ENCODE data around the gene NELL1. TPM values are rescaled to one million over a fixed set of nuclear protein-coding genes. Genes with fewer than 3 reads are reported as not detected.

Gene NELL1
- total RNA-seq, 4 donors from 2014 or later = not detected

DNA sequence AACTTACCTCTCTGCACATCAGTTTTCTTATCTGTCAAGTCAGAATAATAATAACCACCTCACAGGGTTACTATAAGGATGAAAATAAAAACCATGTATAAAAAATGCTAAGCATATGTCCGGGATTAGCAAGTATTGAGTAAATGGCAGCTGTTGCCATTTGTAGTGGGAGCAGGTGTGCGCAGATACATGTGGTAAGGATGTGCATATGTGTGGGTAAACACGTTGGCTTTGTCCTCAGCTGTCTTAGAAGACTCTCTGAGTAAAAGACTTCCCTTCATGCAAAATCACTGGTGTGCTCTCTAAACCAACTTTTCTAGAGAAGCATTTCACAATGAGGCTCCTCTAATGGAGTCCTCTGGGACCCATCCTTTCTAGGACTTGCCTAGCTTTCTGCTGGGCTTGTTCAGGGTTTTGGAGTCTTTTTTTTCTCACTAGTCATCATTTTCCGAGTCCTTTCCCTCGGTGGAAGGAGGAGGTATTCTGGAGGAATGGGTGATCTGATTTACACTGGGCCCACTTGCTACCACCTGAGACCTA lies 62.4 kb downstream of the NELL1 start:
- intact Hi-C loops (cut with DNase I; ENCODE audit: low total_unique reads) (no loop called here), in situ Hi-C loops (cut with MboI; ENCODE audit: low sequenced_read_pairs in 4 of 4) (no loop called here)
- no peak overlapping the region for H3K4me3 ChIP-seq
- no peaks in the 10 kb centered on the region for H3K36me3 ChIP-seq
- no peaks in the 10 kb centered on the region for H3K4me1 ChIP-seq
- TF ChIP-seq, protein P1, sequence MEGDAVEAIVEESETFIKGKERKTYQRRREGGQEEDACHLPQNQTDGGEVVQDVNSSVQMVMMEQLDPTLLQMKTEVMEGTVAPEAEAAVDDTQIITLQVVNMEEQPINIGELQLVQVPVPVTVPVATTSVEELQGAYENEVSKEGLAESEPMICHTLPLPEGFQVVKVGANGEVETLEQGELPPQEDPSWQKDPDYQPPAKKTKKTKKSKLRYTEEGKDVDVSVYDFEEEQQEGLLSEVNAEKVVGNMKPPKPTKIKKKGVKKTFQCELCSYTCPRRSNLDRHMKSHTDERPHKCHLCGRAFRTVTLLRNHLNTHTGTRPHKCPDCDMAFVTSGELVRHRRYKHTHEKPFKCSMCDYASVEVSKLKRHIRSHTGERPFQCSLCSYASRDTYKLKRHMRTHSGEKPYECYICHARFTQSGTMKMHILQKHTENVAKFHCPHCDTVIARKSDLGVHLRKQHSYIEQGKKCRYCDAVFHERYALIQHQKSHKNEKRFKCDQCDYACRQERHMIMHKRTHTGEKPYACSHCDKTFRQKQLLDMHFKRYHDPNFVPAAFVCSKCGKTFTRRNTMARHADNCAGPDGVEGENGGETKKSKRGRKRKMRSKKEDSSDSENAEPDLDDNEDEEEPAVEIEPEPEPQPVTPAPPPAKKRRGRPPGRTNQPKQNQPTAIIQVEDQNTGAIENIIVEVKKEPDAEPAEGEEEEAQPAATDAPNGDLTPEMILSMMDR (IDR thresholded peaks at IDR 0.05 in 4 of 5, conservative IDR thresholded peaks at IDR 0.05 in 1 of 5) = no peak
- no peak for TF ChIP-seq POLR2A (IDR thresholded peaks at IDR 0.05)
- no peaks in the 10 kb centered on the region for H3K27me3 ChIP-seq
- no peak for ATAC-seq
- no peaks in the 10 kb centered on the region for H3K9me3 ChIP-seq
- H3K27ac ChIP-seq = no peak overlapping the region
- no peak for DNase-seq

DNA sequence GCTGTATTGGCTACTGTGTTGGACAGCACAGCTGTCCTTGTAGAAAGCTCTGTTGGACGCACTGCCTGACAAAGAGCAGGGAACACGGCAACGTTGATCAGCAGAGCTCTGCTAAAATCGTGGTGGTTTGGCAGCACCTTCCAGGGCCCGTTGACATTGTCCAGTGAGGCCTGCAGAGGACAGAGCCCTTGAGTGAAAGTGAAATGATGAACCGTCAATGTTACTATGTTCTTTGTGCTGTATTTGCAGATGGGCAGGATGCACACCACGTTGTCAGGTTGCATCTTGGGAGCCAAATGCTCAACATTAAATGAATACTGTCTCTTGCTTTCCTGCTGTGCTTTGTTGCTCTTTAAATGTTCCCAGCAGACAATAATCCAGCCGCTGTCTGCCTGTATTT lies 69.7 kb downstream of the NELL1 start:
- no peaks in the 10 kb centered on the region for H3K27me3 ChIP-seq
- no peak overlapping the region for H3K4me3 ChIP-seq
- DNase-seq = no peak
- in situ Hi-C loops (cut with MboI; ENCODE audit: low sequenced_read_pairs in 4 of 4) (no loop called here), intact Hi-C loops (cut with DNase I; ENCODE audit: low total_unique reads) (no loop called here)
- H3K36me3 ChIP-seq = no peaks in the 10 kb centered on the region
- TF ChIP-seq, protein P1 (IDR thresholded peaks at IDR 0.05 in 4 of 5, conservative IDR thresholded peaks at IDR 0.05 in 1 of 5) = no peak
- TF ChIP-seq POLR2A (IDR thresholded peaks at IDR 0.05) = no peak
- no peaks in the 10 kb centered on the region for H3K9me3 ChIP-seq
- H3K4me1 ChIP-seq = no peaks in the 10 kb centered on the region
- no peak for ATAC-seq
- H3K27ac ChIP-seq = no peak overlapping the region

DNA sequence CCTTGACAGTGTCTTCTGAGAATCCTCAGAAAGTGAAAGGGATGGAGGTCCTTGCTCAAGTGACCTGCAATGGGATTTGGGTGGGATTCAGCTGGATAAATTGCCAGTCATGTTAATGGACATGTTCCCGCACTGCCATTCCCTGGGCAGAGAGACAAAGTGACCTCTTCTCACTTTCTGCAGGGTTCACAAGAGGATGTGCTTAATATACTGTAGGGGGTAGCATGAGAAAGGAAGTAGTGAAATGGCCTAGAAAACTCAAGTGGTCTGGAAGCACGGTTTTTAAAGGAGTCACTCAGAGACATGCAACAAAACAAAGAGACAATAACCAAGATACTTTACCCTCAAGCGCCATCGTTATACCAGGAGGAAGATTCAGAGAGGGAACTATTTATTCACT lies 70.2 kb downstream of the NELL1 start:
- Histone ChIP-seq H3K4me1 (no peaks in the 10 kb centered on the region), H3K27ac (no peak overlapping the region), H3K4me3 (no peak overlapping the region), H3K9me3 (no peaks in the 10 kb centered on the region), H3K36me3 (no peaks in the 10 kb centered on the region), H3K27me3 (no peaks in the 10 kb centered on the region)
- TF ChIP-seq, protein P1 (IDR thresholded peaks at IDR 0.05 in 4 of 5, conservative IDR thresholded peaks at IDR 0.05 in 1 of 5) = no peak
- TF ChIP-seq POLR2A (IDR thresholded peaks at IDR 0.05) = no peak
- intact Hi-C loops (cut with DNase I; ENCODE audit: low total_unique reads) = no loop called here
- no peak for ATAC-seq
- no peak for DNase-seq
- in situ Hi-C loops (cut with MboI; ENCODE audit: low sequenced_read_pairs in 4 of 4) = no loop called here

DNA sequence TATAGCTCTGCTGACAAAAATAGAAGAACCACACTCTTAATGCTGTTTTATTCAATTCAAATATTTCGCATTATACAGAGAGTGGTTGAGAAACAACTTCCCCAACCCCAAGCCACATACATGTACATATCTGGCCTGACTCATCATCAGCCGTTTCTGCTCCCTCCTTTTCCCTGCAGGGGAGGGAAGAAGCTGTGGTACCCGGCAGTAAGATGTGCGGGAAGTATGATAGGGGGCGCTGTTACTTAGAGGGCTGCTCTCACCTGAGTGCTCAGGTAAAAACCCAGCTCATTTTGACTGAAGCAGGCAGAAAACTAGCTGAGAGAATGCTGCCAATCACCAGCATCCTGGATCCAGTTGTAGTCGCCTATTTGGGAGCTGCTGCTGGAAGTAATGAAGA lies 85.5 kb downstream of the NELL1 start:
- H3K27me3 ChIP-seq = no peaks in the 10 kb centered on the region
- no peak overlapping the region for H3K4me3 ChIP-seq
- intact Hi-C loops (cut with DNase I; ENCODE audit: low total_unique reads) (no loop called here), in situ Hi-C loops (cut with MboI; ENCODE audit: low sequenced_read_pairs in 4 of 4) (no loop called here)
- TF ChIP-seq, protein P1 (IDR thresholded peaks at IDR 0.05 in 4 of 5, conservative IDR thresholded peaks at IDR 0.05 in 1 of 5) = no peak
- no peak for TF ChIP-seq POLR2A (IDR thresholded peaks at IDR 0.05)
- H3K27ac ChIP-seq = no peak overlapping the region
- H3K36me3 ChIP-seq = no peaks in the 10 kb centered on the region
- H3K9me3 ChIP-seq = no peaks in the 10 kb centered on the region
- no peak for ATAC-seq
- no peak for DNase-seq
- no peaks in the 10 kb centered on the region for H3K4me1 ChIP-seq

DNA sequence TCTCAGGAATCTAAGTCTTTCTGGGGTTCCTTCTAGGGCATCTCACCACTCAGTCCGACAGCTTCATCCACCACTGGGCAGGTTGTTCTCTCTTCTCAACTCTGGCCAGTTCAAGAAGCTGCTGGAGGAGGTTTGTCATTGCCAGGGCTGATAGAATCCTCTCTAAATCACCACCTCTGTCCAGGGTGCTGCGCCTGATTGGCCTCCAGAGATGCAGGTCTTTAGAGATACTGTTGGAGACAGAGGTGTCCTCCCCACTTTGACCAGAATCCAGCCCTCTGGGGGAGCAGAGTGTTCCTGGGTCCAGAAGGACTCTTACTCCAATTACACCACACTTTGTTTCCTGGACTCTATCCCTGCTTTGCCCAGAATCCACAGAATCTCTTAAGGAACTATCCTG lies 90.2 kb downstream of the NELL1 start:
- Histone ChIP-seq H3K4me1 (no peaks in the 10 kb centered on the region), H3K4me3 (no peak overlapping the region), H3K27me3 (no peaks in the 10 kb centered on the region), H3K9me3 (no peaks in the 10 kb centered on the region), H3K36me3 (no peaks in the 10 kb centered on the region), H3K27ac (no peak overlapping the region)
- DNase-seq (no peak), ATAC-seq (no peak)
- intact Hi-C loops (cut with DNase I; ENCODE audit: low total_unique reads) = no loop called here
- TF ChIP-seq POLR2A (IDR thresholded peaks at IDR 0.05) = no peak
- TF ChIP-seq, protein P1 (IDR thresholded peaks at IDR 0.05 in 4 of 5, conservative IDR thresholded peaks at IDR 0.05 in 1 of 5) = no peak
- in situ Hi-C loops (cut with MboI; ENCODE audit: low sequenced_read_pairs in 4 of 4) = no loop called here
